NCI-H446 (cell line): ENCODE measurements around the gene MCRIP2.
"Not testable (repeated sequence)": the region's sequence is repeated elsewhere in the genome, so short reads cannot be mapped to it uniquely, and the experiment has no call there.

Experiments
- DNase-seq, 2 experiments: peaks; one replicate each; lab custom pipeline; 2025; lab: John Stamatoyannopoulos, UW

The MCRIP2 gene, protein sequence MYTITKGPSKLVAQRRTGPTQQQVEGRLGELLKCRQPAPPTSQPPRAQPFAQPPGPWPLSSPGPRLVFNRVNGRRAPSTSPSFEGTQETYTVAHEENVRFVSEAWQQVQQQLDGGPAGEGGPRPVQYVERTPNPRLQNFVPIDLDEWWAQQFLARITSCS

DNA sequence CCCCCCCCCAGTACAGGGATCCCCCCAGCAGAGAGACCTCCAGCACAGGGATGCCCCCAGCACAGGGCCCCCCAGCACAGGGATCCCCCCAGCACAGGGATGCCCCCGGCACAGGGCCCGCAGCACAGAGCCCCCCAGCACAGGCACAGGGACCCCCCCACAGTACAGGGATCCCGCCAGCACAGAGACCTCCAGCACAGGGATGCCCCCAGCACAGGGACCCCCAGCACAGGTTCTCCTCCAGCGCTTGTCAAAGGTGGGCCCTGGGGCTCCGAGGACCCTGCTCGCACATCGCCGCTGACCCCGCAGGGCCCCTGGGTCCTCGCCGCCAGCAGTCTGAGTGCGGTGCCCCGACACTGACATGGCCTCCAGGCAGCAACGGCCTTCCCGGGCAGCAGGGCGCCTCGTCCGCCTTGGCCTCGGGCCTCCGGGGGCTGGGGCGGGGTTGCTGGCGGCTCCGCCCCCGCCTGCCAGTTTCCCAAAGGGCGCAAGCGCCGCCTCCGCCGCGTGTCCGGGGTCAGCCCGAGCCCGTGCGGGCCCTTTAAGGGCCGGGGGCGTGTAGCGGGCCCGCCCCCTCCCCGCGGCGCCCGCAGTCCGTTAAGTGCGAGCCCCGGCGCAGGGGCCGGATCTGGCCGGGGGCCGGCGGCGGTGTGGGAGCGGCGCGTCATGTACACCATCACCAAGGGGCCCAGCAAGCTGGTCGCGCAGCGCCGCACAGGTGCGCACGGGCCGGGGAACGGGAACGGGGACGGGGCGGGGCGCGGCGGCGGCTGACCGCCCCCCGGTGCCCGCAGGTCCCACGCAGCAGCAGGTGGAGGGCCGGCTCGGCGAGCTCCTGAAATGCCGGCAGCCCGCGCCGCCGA, at the start of gene MCRIP2:
TSS of gene MCRIP2 (plus strand) at position 503 of the 863 bp plus-strand sequence. CDS start at position 667, 164 bp downstream.
- peak; percentile 26 to 87 for DNase-seq

DNA sequence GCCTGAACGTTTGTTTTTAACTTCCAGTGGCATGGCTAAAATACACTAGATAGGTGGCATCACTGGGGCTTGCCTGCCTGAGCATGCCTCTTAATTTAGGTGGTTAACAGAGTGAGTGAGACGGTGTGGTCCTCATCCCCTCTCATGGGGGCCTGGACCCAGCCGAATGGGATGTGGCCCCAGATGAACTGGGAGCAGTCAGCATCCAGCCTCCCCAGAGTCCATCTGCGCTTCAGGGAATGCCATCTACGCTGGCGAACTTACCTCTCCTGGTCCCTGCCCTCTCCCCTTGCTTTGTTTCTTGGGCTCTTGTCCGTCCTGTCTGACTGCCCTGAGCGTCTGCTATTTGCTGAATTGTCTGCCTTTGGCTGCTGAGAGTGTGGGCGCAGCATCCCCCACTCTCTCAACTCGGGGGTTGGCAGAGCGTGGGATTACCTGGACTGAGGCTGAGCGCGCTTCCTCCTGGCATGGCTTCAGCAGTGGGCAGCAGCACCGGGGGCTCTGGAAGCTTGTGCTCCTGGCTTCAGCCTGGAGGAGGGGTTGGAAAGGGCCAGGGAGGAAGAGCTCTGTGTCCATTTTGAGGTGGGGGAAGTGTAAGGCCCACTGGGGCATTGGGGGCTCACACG, 49.6 kb upstream of the MCRIP2 start:
- DNase-seq, result no peak

DNA sequence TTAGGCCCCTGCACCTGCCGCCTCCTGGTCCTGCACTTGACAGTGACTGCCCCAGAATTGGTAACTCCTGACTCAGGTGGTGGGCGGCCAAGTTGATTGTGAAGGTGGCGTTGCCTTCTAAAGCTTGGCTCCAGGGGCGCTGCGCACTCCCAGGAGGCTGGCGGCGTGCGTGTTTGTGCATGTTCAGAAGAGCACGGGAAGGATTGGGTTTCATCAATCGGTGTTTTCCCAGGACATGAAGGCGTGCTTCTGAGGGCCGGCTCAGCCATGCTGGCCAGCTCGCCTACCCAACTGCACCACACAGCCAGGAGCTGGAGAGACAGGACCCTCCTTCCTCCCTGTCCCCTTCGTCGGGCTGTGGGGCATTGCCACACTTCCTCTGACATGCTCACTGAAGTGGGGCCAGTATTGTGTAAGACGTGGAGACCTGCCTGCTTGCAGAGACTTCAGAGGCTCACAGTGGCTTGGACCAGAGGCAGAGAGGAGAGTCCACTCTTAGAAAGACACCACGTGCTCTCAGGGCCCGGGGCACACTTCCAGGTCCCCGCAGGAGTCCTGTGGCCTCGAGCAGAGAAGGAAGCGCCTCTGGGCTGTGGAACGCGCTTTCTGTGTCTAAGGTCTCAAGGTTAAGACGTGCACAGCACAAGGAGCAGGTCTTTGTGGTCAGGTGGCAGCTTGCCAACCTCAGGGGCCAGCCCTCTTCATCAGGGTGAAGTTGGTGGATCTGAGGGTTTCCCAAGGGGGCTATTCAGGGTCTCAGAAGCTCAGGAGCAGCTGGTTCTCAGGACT, 48.9 kb upstream of the MCRIP2 start:
- DNase-seq, result no peak

DNA sequence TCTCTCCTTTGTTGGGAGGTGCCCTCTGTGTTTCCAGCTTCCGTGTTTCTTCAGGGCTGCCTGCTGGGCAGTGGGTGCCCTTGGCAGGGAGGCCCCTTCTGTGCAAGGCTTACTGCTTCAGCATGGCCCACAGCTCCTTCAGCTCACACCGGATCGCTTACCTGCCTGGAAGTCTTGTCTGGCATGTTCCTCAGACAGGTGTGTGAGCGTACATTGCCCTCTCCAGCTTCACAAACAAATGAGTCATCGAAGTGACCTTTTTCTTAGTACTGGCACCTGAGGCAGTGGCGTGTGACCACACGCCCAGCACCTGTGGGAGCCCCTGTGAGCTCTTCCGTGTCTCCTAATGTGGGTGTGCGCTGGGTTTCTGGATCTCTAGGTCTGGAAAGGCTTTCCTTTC, 48.2 kb upstream of the MCRIP2 start:
- no peak for DNase-seq

DNA sequence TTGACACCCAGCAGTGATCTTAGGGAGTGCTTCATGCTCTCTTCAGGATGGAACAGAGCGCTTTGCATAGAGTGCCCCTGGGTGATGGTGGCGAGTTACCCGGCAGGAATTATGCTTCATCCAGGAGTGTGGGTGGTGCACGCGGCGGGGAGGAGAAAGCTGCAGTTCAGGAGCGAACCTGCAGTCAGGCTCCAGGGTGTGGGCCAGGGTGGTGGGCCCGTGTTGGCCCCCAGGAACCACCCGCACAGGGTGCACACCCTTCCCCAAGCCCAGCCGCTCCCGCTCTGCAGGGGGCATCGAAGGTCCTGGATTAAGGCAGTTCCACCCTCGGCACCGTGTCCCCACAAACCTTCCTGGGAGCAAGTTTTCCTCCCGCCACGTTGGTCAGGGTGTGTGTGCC, 47.8 kb upstream of the MCRIP2 start:
- DNase-seq, result no peak

DNA sequence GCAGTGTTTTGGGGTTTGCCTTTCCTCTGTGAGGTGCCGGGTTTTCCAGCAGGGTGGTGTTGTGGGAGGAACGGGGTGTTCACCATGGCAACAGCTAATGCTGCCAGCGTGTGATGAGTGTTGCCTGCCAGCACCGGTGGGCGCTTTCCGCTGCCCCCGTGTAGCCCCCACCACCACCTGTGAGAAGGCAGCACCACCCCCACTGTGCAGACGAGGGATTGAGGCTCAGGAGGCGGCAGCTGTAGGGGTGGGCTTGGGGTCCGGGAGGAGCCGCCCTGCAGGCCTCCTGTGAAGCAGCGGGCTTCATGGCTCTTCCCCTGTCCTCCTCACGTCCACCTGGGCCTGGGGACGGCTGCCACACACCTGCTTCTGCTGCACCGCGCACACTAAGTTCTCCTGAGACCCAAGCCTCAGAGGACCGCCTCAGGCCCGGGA, 46.5 kb upstream of the MCRIP2 start:
- no peak for DNase-seq

DNA sequence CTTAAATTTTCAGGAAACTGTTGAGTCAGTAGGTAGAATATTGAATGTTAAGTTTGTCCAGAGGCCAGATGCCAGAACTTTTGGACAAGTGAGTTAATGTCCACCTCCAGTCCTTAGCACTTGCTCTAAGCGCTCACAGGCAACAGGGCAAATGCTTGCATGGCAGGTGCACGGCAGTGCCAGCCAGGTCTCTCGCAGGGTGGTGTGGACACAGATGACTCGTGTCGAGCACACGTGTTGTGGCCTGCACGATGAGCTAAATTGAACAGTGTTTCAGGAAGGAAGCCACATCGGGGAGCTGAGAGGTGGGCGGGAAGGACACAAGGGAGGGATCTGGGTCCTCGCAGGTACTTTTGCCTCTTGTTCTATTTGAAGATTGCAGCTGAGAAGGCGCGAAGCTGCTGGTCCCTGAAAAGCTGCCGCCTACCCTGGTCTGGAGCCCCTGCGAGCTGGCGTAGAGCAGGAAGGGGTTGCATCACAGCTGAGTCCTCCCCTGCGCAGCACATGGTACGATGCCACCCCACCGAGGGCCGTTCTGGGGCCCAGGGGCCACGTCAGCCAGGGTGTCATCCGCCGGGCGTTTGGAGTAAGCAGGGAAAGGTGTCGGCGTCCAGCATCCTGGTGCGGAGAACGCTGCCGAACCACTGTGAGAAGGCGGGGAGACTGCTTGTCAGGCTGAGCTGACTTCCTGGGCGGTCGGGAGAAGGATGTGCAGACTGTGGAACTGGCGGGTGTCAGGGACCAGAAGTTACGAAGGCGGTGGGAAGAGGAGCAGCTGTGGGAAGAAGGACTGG, 45.5 kb upstream of the MCRIP2 start:
- DNase-seq, result no peak

DNA sequence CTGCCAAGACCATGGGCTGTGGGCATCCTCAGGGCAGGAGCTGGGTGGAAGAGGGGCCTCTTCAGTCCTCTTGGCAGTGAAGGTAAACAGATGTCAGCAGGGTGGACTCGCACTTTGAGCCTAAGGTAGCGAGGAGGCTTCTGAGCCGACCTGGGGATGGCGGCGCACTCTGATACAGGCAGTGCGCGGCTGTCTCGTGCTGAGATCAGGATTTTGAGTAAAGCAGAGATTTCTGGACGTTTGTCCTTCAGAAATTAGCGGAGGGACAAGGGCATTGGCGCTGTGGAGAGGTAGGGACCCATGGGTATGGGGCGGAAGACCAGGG, 44.9 kb upstream of the MCRIP2 start:
- DNase-seq, result no peak

DNA sequence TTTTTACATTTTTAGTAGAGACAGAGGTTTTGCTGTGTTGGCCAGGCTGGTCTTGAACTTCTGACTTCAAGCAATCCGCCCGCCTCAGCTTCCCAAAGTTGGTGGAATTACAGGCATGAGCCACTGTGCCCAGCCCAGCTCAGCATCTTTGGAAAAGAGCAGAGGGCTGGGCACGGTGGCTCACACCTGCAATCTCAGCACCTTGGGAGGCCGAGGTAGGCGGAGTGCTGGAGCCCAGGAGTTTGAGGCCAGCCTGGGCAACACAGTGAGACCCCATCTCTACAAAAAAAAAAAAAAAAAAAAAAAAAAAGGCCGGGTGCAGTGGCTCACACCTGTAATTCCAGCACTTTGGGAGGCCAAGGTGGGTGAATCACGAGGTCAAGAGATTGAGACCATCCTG, 44.0 kb upstream of the MCRIP2 start:
- not testable (repeated sequence) for DNase-seq

DNA sequence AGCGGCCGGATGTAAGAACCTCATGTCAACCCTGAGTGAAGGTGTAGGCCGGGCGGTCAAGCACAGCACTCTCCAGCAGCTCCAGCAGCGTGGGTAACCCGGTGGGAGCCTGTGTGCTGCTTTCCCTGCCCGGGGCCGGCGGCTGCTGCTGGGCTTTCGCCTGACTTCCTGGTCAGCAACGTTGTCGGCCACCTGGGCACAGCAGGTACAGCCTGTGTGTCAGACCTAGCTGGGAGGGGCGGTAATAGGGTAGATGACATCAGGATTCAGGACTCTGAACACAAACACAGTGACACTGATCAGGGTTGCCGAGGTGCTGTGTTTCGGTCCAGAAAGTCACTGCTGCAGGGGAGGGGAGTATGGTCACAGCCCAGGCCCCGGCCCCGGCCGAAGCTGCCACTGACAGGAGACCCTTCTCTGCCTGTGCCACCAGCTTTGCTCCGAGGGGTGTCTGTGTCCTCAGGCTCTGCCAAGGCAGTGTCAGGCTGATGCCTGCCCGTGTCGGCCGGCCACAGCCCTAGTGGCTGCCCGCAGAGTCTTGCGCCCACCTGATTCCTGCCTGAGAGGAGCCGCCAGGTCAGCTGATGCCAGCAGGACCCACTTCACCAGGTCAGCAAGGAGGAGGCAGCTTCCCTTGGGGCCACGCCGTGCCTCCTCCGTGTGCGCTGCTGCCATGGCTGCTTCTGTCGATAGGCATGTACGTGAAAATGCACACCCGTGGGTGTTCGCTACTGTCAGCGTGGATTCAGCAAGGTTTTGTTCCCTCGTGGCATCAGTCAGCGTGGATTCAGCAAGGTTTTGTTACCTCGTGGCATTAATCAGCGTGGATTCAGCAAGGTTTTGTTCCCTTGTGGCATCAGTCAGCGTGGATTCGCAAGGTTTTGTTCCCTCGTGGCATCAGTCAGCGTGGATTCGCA, 42.5 kb upstream of the MCRIP2 start:
- DNase-seq, result no peak

DNA sequence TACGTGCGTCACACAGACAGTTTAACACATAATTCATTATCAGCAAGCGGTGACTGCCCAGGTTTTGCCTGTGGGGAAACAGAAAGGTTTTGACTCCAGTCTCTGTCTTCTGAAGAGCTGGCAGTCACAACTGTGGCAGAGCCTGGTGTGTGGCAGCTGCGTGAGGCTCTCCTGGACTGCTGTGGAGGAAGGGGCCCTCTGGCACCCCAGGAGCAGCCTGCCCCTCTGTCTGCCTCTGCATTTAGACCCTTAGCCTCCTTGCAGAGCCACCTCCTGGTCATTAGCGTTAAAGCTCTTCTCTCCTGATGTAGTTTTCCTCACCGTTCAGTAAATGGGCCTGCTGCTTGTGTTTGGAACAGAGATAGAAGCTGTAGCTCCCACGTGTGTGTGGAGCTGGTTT, 40.8 kb upstream of the MCRIP2 start:
- DNase-seq, result no peak

DNA sequence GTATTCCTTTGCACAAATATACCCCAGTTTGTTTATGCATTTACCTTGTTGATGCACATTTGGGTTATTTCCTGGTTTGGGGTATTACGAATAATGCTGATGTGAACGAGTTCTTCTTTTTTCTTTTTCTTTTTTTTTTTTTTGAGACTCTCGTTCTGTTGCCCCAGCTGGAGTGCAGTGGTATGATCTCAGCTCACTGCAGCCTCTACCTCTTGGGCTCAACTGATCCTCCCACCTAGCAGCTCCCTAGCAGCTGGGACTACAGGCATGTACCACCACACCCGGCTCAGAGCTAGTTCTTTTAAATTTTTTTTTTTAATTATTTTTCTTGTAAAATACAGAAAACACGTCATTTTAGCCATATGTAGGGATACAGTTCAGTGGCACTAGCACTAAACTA, 37.7 kb upstream of the MCRIP2 start:
- DNase-seq, result no peak

DNA sequence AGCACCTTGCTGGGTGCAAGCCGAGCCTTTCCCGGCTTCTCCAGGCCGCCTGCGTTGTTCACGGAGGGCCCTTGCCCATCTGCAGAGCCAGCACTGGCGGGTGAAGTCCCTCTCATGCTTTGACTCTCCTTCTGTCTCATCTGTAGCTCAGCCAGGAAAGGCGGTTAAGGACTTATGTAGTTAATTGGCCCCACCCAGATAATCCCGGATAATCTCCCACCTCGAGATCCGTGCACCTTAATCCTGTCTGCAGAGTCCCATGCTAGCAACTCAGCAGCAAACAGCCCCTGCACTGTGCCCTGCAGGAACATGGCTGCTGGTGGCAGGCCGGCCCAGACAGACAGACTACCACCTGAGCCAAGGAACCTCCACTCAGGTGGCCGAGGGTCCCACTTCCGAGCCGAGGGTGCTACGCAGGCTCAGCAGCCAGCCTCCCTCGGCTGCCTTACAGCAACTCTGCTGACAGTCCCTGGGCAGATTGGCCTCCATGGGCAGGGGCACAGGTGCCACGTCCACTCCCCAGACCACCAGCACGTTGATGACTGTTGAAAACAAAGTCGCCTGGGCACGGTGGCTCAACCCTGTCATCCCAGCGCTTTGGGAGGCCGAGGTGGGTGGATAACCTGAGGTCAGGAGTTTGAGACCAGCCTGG, 34.8 kb upstream of the MCRIP2 start:
- no peak for DNase-seq

DNA sequence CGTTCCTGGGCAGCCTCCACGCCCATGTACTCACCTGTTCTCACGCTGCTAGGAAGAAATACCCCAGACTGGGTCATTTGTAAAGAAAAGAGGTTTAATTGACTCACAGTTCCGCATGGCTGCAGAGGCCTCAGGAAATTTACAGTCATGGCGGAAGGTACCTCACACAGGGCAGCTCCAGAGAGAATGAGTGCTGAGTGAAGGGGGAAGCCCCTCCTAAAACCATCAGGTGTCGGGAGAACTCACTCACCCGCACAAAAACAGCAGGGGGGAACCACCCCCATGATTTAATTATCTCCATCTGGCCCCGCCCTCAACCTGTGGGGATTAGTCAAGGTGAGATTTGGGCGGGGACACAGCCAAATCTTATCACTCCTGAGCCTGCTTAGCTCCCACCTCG, 33.6 kb upstream of the MCRIP2 start:
- DNase-seq, result no peak

DNA sequence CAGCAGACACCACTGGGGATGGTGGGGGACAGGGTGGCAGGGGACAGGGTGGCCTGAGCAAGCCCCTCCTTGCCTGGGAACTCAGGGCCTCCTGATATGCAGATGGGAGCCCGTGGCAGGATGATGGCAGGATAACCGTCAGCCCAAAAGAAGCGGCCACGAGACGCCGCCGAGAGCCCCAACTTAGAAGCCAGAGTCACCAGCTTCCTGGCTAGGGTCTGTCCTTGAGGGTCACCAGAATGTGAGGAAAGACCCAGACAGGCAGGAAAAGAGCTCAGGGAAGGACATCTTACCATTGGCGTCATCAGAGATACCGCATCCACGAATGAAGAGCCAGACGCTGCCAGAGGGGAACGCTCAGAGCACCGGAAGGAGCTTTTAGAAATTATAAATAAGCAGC, 32.3 kb upstream of the MCRIP2 start:
- no peak for DNase-seq

DNA sequence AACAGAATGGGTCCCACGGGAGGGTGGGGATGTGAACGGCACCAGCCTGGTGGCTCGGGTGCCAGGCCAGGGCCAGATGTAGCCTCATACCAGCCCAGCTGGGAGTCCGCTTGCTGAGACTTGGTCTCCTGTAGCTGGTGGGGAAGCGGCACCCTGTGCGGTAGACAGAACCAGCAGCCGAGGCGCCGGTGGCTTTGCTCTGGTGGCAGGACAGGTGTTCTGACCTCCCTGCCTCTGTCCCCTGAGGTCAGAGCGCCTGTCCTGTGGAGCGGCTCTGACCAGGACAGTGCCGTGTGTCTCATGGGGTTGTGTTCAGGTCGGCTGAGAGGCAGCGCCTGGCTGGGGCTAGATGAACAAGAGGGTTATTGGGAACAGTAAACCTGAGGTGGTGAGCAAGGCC, 31.6 kb upstream of the MCRIP2 start:
- no peak for DNase-seq

DNA sequence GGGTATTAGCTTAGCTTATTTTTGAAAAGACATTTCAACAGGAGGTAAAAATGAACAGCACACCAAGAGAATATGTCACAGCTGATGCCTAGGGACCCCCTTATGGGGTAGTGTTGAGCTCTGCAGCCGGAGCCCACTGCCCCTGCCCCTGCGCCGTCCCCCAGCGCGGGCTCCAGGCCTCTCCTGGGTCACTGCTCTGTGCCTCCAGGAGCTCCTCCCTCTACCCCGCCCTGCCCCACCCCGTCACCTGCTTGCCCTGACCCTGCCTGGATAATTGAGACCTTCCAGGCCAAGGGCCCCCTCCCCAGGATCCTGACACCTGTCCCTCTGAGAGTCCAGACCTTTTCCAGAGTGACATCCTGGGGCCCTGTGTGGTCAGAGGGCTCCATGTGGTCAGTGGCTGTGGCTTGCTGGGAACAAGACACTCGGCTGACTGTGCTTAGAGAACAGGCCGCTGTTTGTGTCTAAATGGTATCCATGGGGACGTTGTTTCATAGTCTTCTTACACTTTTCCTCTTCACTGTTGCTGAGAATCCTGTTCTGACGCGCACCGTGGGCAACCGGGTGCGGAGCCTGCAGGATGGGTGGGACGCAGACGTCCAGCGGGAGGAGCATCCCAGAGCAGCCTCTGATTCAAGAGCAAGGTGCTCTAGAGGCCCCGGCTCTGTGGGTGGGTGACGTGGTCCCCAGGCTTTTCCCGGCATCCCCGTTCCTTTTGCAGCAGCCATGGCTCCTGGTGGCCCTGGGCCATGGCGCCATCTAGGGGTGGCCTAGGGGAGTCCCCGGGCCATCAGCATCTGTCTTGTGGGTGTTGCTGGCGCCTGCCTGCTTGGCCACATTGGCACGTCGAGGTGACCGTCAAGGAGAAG, 30.9 kb upstream of the MCRIP2 start:
- no peak for DNase-seq

DNA sequence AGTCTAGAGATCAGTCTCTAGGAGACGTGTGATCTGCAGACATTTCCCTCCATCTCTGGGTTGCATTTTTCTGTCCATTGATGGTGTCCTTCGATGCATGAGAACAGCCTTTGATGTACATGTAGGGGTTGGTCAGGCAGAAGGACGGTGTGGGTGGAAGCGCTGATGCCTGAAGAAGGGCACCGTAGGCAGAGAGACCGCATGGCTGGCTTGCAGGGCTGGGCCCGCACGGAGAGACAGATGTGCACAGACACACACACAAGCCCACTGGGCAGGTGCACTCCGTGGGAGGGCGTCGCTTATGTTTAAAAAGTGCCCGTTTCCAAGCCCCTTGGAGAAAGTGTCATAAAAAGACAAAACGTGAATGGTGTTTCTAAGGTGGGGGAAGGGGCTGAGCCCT, 26.5 kb upstream of the MCRIP2 start:
- DNase-seq, result no peak
